HG03521 (cell line): Measurements from ENCODE around the gene OASL.

ENCODE experiments used
- ATAC-seq: cut with Tn5 transposase; IDR thresholded peaks from one replicate; pipeline ENCODE4 v1.9.1; 2021; ENCODE audit warnings: mild to moderate bottlenecking, moderate library complexity; ENCODE audit not compliant: unreplicated experiment

OASL gene

GRCh38 chr12:120971299-120972180, 67.5 kb downstream of the OASL start:
- ATAC-seq: no peak

GRCh38 chr12:120970310-120970709, 68.7 kb downstream of the OASL start:
- ATAC-seq: no peak
